HCT116 (cell line): Measurements from ENCODE around the gene SUGP1. TPM values are rescaled to one million over a fixed set of nuclear protein-coding genes. Genes with fewer than 3 reads are reported as not detected.

Experiments
- ATAC-seq: fragments of 200-7000 bp; cut with Tn5 transposase; 2 replicates; pipeline ENCODE4 v1.9.1; 2020; ENCODE audit warnings: mild to moderate bottlenecking, moderate library complexity
- BruUV-seq: library from RNA; stranded (reverse); fragments of 400-500 nt; replicated peaks from 2 replicates; lab custom pipeline; 2021; lab: Mats Ljungman, UMichigan
- CTCF ChIA-PET: fragments of 300-600 bp; sonication (Branson Sonifier 250); formaldehyde crosslinking; loops from one replicate; lab custom pipeline; 2021; ENCODE audit warnings: antibody characterized with exemption; lab: Charles Lee
- POLR2A ChIA-PET: fragments of 300-600, 350-600 bp; sonication (Branson Sonifier 250); formaldehyde crosslinking; loops from one replicate; lab custom pipeline; 2021; ENCODE audit warnings: antibody characterized with exemption; lab: Charles Lee
- RAD21 ChIA-PET, 2 experiments: fragments of 300-600 bp; sonication (Branson Sonifier 250); formaldehyde crosslinking; loops; one replicate each; lab custom pipeline; 2023; ENCODE audit warnings: low total read pairs in 2 of 2; ENCODE audit not compliant: uncharacterized antibody in 2 of 2, unreplicated experiment in 2 of 2, low non-redundant PET in 1 of 2; lab: Charles Lee
- DNase-seq: peaks from one replicate; pipeline ENCODE4 v3.0.0-alpha.2; 2010; ENCODE audit warnings: low read depth, low spot score
- H2AFZ ChIP-seq: fragments of 200-600 bp; shearing (Covaris generic), sonication (generic); 2 replicates; pipeline ENCODE4 v1.6.1; 2017; ENCODE audit warnings: low read depth, mixed run types, mixed read lengths, antibody characterized with exemption, low read length; ENCODE audit not compliant: poor library complexity, severe bottlenecking
- H3K27ac ChIP-seq: 2 replicates; pipeline ENCODE4 v1.5.1; 2012; ENCODE audit warnings: low read depth, low read length
- H3K27me3 ChIP-seq: fragments of 200-600 bp; sonication (generic); 2 replicates; pipeline ENCODE4 v1.6.1; 2016; ENCODE audit warnings: mixed run types, low read length, mixed read lengths; ENCODE audit not compliant: insufficient read depth
- H3K36me3 ChIP-seq, 2 experiments: fragments of 200-500 bp in 1 of 2; fragments of 200-600 bp in 1 of 2; sonication (Bioruptor generic) in 1 of 2; sonication (generic) in 1 of 2; 2 replicates each; pipeline versions ENCODE4 v1.5.1 to v1.6.1; 2014 to 2016; ENCODE audit warnings: low read length in 2 of 2, inconsistent platforms in 1 of 2, mixed read lengths in 1 of 2, mixed run types in 1 of 2; ENCODE audit not compliant: insufficient read depth in 2 of 2, control insufficient read depth in 1 of 2
- H3K4me1 ChIP-seq, 2 experiments: fragments of 200-600 bp in 1 of 2; sonication (generic) in 1 of 2; 2 replicates each; pipeline versions ENCODE4 v1.5.1 to v1.6.1; 2012 to 2017; ENCODE audit warnings: low read length in 2 of 2, inconsistent platforms in 1 of 2, mild to moderate bottlenecking in 1 of 2, mixed read lengths in 1 of 2, mixed run types in 1 of 2, moderate library complexity in 1 of 2; ENCODE audit not compliant: insufficient read depth in 2 of 2, control insufficient read depth in 1 of 2
- H3K4me2 ChIP-seq: fragments of 200-600 bp; sonication (generic); 2 replicates; pipeline ENCODE4 v1.6.1; 2017; ENCODE audit warnings: mixed run types, low read length, mixed read lengths
- H3K4me3 ChIP-seq, 2 experiments: fragments of 200-600 bp in 1 of 2; sonication (generic) in 1 of 2; replicated peaks in 1 of 2; 2 replicates each; pipeline ENCODE4 v1.5.1; 2011 to 2016; ENCODE audit warnings: low read length in 2 of 2, control low read depth in 1 of 2, low read depth in 1 of 2, mild to moderate bottlenecking in 1 of 2, mixed read lengths in 1 of 2, mixed run types in 1 of 2
- H3K79me2 ChIP-seq: fragments of 200-600 bp; sonication (generic); 2 replicates; pipeline ENCODE4 v1.6.1; 2017; ENCODE audit warnings: mild to moderate bottlenecking, mixed run types, low read length, moderate library complexity, mixed read lengths; ENCODE audit not compliant: insufficient read depth
- H3K9ac ChIP-seq: fragments of 200-600 bp; sonication (generic); 2 replicates; pipeline ENCODE4 v1.6.1; 2016; ENCODE audit warnings: low read length, mixed read lengths
- H3K9me2 ChIP-seq: fragments of 200-600 bp; sonication (generic), shearing (Covaris generic); 2 replicates; pipeline ENCODE4 v1.6.1; 2017; ENCODE audit warnings: mixed run types, mild to moderate bottlenecking, moderate library complexity; ENCODE audit not compliant: insufficient read depth
- H3K9me3 ChIP-seq, 2 experiments: fragments of 200-500 bp in 1 of 2; fragments of 200-600 bp in 1 of 2; sonication (Bioruptor generic) in 1 of 2; sonication (generic) in 1 of 2; 2 replicates each; pipeline ENCODE4 v1.6.1; 2014 to 2017; ENCODE audit warnings: low read length in 2 of 2, mixed read lengths in 2 of 2, inconsistent platforms in 1 of 2, low read depth in 1 of 2, mild to moderate bottlenecking in 1 of 2, mixed run types in 1 of 2, moderate library complexity in 1 of 2; ENCODE audit not compliant: control insufficient read depth in 1 of 2, insufficient read depth in 1 of 2
- H4K20me1 ChIP-seq: fragments of 200-600 bp; sonication (generic), shearing (Covaris generic); 2 replicates; pipeline ENCODE4 v1.6.1; 2017; ENCODE audit warnings: mixed run types, mild to moderate bottlenecking, moderate library complexity; ENCODE audit not compliant: insufficient read depth
- CBX3 ChIP-seq: IDR thresholded peaks from 2 replicates; pipeline ENCODE4 v1.6.1; 2012; ENCODE audit warnings: low read depth
- CEBPB ChIP-seq: IDR thresholded peaks from 2 replicates; pipeline ENCODE4 v1.6.1; 2012; ENCODE audit warnings: low read depth
- CTCF ChIP-seq, 3 experiments: fragments of 200-600 bp in 1 of 3; sonication (generic) in 1 of 3; IDR thresholded peaks in 2 of 3; conservative IDR thresholded peaks in 1 of 3; 2 replicates each; pipeline ENCODE4 v1.5.1; 2012 to 2017; ENCODE audit warnings: low read depth in 2 of 3, low read length in 2 of 3, antibody characterized with exemption in 1 of 3, borderline replicate concordance in 1 of 3, control low read depth in 1 of 3, mild to moderate bottlenecking in 1 of 3, mixed read lengths in 1 of 3, mixed run types in 1 of 3, moderate library complexity in 1 of 3; ENCODE audit not compliant: insufficient read depth in 1 of 3
- EGR1 ChIP-seq: IDR thresholded peaks from 2 replicates; pipeline ENCODE4 v1.6.1; 2012; ENCODE audit warnings: low read depth
- EZH2 ChIP-seq: fragments of 200-600 bp; sonication (generic); IDR thresholded peaks from 2 replicates; pipeline ENCODE4 v1.6.1; 2017; ENCODE audit warnings: antibody characterized with exemption, mixed run types
- EZH2phosphoT487 ChIP-seq: fragments of 200-600 bp; IDR thresholded peaks from 2 replicates; pipeline ENCODE4 v1.6.1; 2018; ENCODE audit warnings: antibody characterized with exemption, borderline replicate concordance
- JUND ChIP-seq: IDR thresholded peaks from 2 replicates; pipeline ENCODE4 v1.6.1; 2012
- POLR2A ChIP-seq: IDR thresholded peaks from 2 replicates; pipeline ENCODE4 v1.7.0; 2011; ENCODE audit warnings: borderline replicate concordance; ENCODE audit not compliant: insufficient read depth, insufficient read length; ENCODE audit errors: extremely low read depth
- POLR2AphosphoS5 ChIP-seq: IDR thresholded peaks from 2 replicates; pipeline ENCODE4 v1.6.1; 2011; ENCODE audit warnings: mild to moderate bottlenecking, low read depth, low read length, moderate library complexity
- REST ChIP-seq: IDR thresholded peaks from 2 replicates; pipeline ENCODE4 v1.6.1; 2012; ENCODE audit warnings: low read depth
- SIN3A ChIP-seq: IDR thresholded peaks from 2 replicates; pipeline ENCODE4 v1.6.1; 2012; ENCODE audit warnings: low read depth
- SP1 ChIP-seq: IDR thresholded peaks from 2 replicates; pipeline ENCODE4 v1.6.1; 2012; ENCODE audit warnings: low read depth
- SRF ChIP-seq: IDR thresholded peaks from 2 replicates; pipeline ENCODE4 v1.6.1; 2012; ENCODE audit warnings: low read depth
- TCF7L2 ChIP-seq: IDR thresholded peaks from 2 replicates; pipeline ENCODE4 v1.7.0; 2011; ENCODE audit warnings: borderline replicate concordance, inconsistent platforms; ENCODE audit not compliant: insufficient read depth, insufficient read length; ENCODE audit errors: extremely low read depth
- ZBTB33 ChIP-seq: IDR thresholded peaks from 2 replicates; pipeline ENCODE4 v1.6.1; 2011; ENCODE audit warnings: mild to moderate bottlenecking, low read length, moderate library complexity; ENCODE audit not compliant: insufficient replicate concordance; ENCODE audit errors: extremely low read depth
- ZFX ChIP-seq: fragments of 450-650 bp; IDR thresholded peaks from 2 replicates; pipeline ENCODE4 v1.6.1; 2017
- ZNF274 ChIP-seq: fragments of 200-500 bp; sonication (Bioruptor generic); IDR thresholded peaks from 2 replicates; pipeline ENCODE4 v1.6.1; 2014; ENCODE audit warnings: mild to moderate bottlenecking, low read depth, low read length, inconsistent platforms
- intact Hi-C: fragments of 100-400 bp; cut with micrococcal nuclease; formaldehyde crosslinking; loops from 2 replicates; pipeline ENCODE4 v1.10.0; 2022
- total RNA-seq: library from RNA; stranded (reverse); gene quantifications from one replicate; pipeline ENCODE4 v1.2.1, GENCODE V29; 2021; ENCODE audit not compliant: unreplicated experiment

Gene SUGP1
- total RNA-seq, 1 experiment from 2014 or later, result 47.6 TPM

GRCh38 chr19:19306191-19306590 is 14.1 kb downstream of the SUGP1 start:
- Histone ChIP-seq H3K27me3 (no peaks in the 10 kb centered on the region), H4K20me1 (no peaks in the 10 kb centered on the region), H3K9me3 (no peaks in the 10 kb centered on the region), H3K79me2 (no peaks in the 10 kb centered on the region), H2AFZ (no peak overlapping the region), H3K9me2 (no peaks in the 10 kb centered on the region), H3K4me1 (no peaks in the 10 kb centered on the region), H3K27ac (no peak overlapping the region), H3K36me3 (peaks cover 35 to 37% of the 10 kb centered on the region in 2 experiments), H3K9ac (no peak overlapping the region), H3K4me3 (no peak overlapping the region), H3K4me2 (no peak overlapping the region)
- DNase-seq, result no peak
- BruUV-seq, result no TSS peak
- TF ChIP-seq SIN3A (no peak), ZFX (no peak), CEBPB (no peak), EZH2 (no peak), SRF (no peak), ZNF274 (no peak), POLR2AphosphoS5 (no peak), TCF7L2 (no peak), ZBTB33 (no peak), POLR2A (no peak), EZH2phosphoT487 (no peak), EGR1 (no peak), CBX3 (no peak), CTCF (IDR thresholded peaks at IDR 0.05 in 2 of 3, conservative IDR thresholded peaks at IDR 0.05 in 1 of 3; ENCODE audit: borderline replicate concordance in 1 of 3, insufficient read depth in 1 of 3, low read depth in 2 of 3, low read length in 2 of 3) (no peak), JUND (no peak), REST (no peak), SP1 (no peak)
- POLR2A ChIA-PET, result no interaction called here
- intact Hi-C loops, result no loop called here
- CTCF ChIA-PET, result no interaction called here
- no peak for ATAC-seq
- RAD21 ChIA-PET, result no interaction called here
